ENCODE measurements around the gene PIGP. TPM values are rescaled to one million over a fixed set of nuclear protein-coding genes. Genes with fewer than 3 reads are reported as not detected.

PIGP gene
- total and polyA plus RNA-seq, 2 of the 13 experiments (the other 11 are each of a cell fraction or from before 2014, with no cell fraction given) = 14.8 to 33.4 TPM

- Histone ChIP-seq H2AFZ (ENCODE audit: low read length) (no peak overlapping the region), H3K79me2 (ENCODE audit: insufficient read depth, low read length) (peaks cover 26% of the 10 kb centered on the region), H3K4me3 (replicated peaks in 1 of 3; ENCODE audit: insufficient read depth in 1 of 3, low read depth in 2 of 3, low read length in 3 of 3) (no peak overlapping the region), H3K4me2 (ENCODE audit: low read depth, low read length) (no peak overlapping the region), H4K20me1 (ENCODE audit: insufficient read depth, low read length) (peaks cover 3% of the 10 kb centered on the region; the same call in 1 of the 2 replicates), H3K9ac (ENCODE audit: insufficient read depth, low read depth, low read length) (no peak overlapping the region), H3K4me1 (ENCODE audit: insufficient read depth, low read length) (peaks cover 50% of the 10 kb centered on the region), H3K36me3 (replicated peaks in 1 of 2; ENCODE audit: control insufficient read depth in 1 of 2, insufficient read depth in 2 of 2, low read length in 2 of 2) (peaks cover 3 to 30% of the 10 kb centered on the region in 2 experiments; a peak in 3 of 5 replicates), H3K9me3 (ENCODE audit: low read length) (no peaks in the 10 kb centered on the region), H3K27ac (ENCODE audit: extremely low read length, insufficient read depth, low read length) (peak overlapping the region; percentile 34), H3K27me3 (ENCODE audit: control insufficient read depth in 1 of 2, insufficient read depth in 2 of 2, low read length in 2 of 2) (no peaks in the 10 kb centered on the region)
- TF ChIP-seq PRMT3 (CRISPR knock-in tag; IDR thresholded peaks at IDR 0.05; ENCODE audit: borderline replicate concordance, low read depth) = no peak
- TF ChIP-seq STAG1 (CRISPR knock-in tag; IDR thresholded peaks at IDR 0.05) = peak; percentile 24; the same call in 1 of the 2 replicates
- TF ChIP-seq, protein P1, sequence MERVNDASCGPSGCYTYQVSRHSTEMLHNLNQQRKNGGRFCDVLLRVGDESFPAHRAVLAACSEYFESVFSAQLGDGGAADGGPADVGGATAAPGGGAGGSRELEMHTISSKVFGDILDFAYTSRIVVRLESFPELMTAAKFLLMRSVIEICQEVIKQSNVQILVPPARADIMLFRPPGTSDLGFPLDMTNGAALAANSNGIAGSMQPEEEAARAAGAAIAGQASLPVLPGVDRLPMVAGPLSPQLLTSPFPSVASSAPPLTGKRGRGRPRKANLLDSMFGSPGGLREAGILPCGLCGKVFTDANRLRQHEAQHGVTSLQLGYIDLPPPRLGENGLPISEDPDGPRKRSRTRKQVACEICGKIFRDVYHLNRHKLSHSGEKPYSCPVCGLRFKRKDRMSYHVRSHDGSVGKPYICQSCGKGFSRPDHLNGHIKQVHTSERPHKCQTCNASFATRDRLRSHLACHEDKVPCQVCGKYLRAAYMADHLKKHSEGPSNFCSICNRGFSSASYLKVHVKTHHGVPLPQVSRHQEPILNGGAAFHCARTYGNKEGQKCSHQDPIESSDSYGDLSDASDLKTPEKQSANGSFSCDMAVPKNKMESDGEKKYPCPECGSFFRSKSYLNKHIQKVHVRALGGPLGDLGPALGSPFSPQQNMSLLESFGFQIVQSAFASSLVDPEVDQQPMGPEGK (CRISPR knock-in tag; IDR thresholded peaks at IDR 0.05) = no peak
- TF ChIP-seq, protein P2, sequence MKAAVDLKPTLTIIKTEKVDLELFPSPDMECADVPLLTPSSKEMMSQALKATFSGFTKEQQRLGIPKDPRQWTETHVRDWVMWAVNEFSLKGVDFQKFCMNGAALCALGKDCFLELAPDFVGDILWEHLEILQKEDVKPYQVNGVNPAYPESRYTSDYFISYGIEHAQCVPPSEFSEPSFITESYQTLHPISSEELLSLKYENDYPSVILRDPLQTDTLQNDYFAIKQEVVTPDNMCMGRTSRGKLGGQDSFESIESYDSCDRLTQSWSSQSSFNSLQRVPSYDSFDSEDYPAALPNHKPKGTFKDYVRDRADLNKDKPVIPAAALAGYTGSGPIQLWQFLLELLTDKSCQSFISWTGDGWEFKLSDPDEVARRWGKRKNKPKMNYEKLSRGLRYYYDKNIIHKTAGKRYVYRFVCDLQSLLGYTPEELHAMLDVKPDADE (CRISPR knock-in tag; IDR thresholded peaks at IDR 0.05) = no peak
- no peak for TF ChIP-seq PLRG1 (conservative IDR thresholded peaks at IDR 0.05)
- TF ChIP-seq ZBTB21 (CRISPR knock-in tag; IDR thresholded peaks at IDR 0.05) = no peak
- TF ChIP-seq, protein P3, sequence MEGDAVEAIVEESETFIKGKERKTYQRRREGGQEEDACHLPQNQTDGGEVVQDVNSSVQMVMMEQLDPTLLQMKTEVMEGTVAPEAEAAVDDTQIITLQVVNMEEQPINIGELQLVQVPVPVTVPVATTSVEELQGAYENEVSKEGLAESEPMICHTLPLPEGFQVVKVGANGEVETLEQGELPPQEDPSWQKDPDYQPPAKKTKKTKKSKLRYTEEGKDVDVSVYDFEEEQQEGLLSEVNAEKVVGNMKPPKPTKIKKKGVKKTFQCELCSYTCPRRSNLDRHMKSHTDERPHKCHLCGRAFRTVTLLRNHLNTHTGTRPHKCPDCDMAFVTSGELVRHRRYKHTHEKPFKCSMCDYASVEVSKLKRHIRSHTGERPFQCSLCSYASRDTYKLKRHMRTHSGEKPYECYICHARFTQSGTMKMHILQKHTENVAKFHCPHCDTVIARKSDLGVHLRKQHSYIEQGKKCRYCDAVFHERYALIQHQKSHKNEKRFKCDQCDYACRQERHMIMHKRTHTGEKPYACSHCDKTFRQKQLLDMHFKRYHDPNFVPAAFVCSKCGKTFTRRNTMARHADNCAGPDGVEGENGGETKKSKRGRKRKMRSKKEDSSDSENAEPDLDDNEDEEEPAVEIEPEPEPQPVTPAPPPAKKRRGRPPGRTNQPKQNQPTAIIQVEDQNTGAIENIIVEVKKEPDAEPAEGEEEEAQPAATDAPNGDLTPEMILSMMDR (CRISPR knock-in tag; IDR thresholded peaks at IDR 0.05) = peak; percentile 34
- TF ChIP-seq ZNF672 (CRISPR knock-in tag; IDR thresholded peaks at IDR 0.05) = no peak
- TF ChIP-seq, protein P4, sequence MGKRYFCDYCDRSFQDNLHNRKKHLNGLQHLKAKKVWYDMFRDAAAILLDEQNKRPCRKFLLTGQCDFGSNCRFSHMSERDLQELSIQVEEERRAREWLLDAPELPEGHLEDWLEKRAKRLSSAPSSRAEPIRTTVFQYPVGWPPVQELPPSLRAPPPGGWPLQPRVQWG (CRISPR knock-in tag; IDR thresholded peaks at IDR 0.05; ENCODE audit: borderline replicate concordance, low read depth) = no peak
- no peak for TF ChIP-seq TFDP1 (CRISPR knock-in tag; IDR thresholded peaks at IDR 0.05; ENCODE audit: borderline replicate concordance)
- TF ChIP-seq, protein P5, sequence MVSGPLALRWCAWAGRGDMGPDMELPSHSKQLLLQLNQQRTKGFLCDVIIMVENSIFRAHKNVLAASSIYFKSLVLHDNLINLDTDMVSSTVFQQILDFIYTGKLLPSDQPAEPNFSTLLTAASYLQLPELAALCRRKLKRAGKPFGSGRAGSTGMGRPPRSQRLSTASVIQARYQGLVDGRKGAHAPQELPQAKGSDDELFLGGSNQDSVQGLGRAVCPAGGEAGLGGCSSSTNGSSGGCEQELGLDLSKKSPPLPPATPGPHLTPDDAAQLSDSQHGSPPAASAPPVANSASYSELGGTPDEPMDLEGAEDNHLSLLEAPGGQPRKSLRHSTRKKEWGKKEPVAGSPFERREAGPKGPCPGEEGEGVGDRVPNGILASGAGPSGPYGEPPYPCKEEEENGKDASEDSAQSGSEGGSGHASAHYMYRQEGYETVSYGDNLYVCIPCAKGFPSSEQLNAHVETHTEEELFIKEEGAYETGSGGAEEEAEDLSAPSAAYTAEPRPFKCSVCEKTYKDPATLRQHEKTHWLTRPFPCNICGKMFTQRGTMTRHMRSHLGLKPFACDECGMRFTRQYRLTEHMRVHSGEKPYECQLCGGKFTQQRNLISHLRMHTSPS (CRISPR knock-in tag; IDR thresholded peaks at IDR 0.05; ENCODE audit: low read depth) = no peak
- BruUV-seq (replicated peaks) = no TSS peak
- POLR2A ChIA-PET = no interaction called here
- intact Hi-C loops (cut with micrococcal nuclease; ENCODE audit: unreplicated experiment) = loop anchor here (5.0 kb wide), 1 partner anchor 37 kb away; no protein-coding TSS in a partner anchor
- peak; percentile 77 for ATAC-seq
- peak; percentile 26 for FAIRE-seq
- CTCF ChIA-PET (ENCODE audit: low intra/inter-chr PET ratio, low total read pairs) = no interaction called here
- peak; percentile 12 for DNase-seq (ENCODE audit: low spot score)
- WGBS (ENCODE audit: low lambda C conversion rate) = 93% methylated on average over 6 of the region's 6 CpGs
- in situ Hi-C loops (cut with HindIII; ENCODE audit: extremely low pct_ligation_motif_present, low pct_unique_long_range_greater_than_20kb) = no loop called here
Measured at GRCh38 chr21:37119421-37120218, 46.7 kb upstream of the PIGP start.
